Activated CD8-positive, alpha-beta T cell treated with anti-CD3 and anti-CD28 coated beads for 36 hours (primary cell): ENCODE measurements around the gene TARBP2. TPM values are rescaled to one million over a fixed set of nuclear protein-coding genes. Genes with fewer than 3 reads are reported as not detected.
A peak's percentile ranks its signal among the peaks of the same experiment; 100 is the strongest.

ENCODE experiments used
- ATAC-seq: fragments of 200-7000 bp; cut with Tn5 transposase; one replicate; pipeline ENCODE4 v1.10.0; 2021; ENCODE audit warnings: mild to moderate bottlenecking, moderate library complexity
- CTCF ChIA-PET: fragments of 350-600 bp; sonication (Branson Sonifier 250); formaldehyde crosslinking; loops from one replicate; lab custom pipeline; 2021; ENCODE audit warnings: antibody characterized with exemption; lab: Charles Lee
- POLR2A ChIA-PET: fragments of 350-600 bp; sonication (Branson Sonifier 250); formaldehyde crosslinking; loops from one replicate; lab custom pipeline; 2021; ENCODE audit warnings: antibody characterized with exemption; lab: Charles Lee
- DNase-seq: peaks from one replicate; pipeline ENCODE4 v3.0.0-alpha.2; 2020
- H3K27ac Mint-ChIP-seq: one replicate; pipeline ENCODE4 v1.8.0; 2021; ENCODE audit warnings: mild to moderate bottlenecking, mixed read lengths
- H3K27me3 Mint-ChIP-seq: one replicate; pipeline ENCODE4 v1.8.0; 2021; ENCODE audit warnings: mixed read lengths
- H3K36me3 Mint-ChIP-seq: one replicate; pipeline ENCODE4 v1.8.0; 2021; ENCODE audit warnings: low read depth, mixed read lengths
- H3K4me1 Mint-ChIP-seq: one replicate; pipeline ENCODE4 v1.8.0; 2021; ENCODE audit warnings: low read depth, mixed read lengths
- H3K4me3 Mint-ChIP-seq: one replicate; pipeline ENCODE4 v1.8.0; 2021; ENCODE audit warnings: mild to moderate bottlenecking, moderate library complexity, mixed read lengths
- H3K9me3 Mint-ChIP-seq: one replicate; pipeline ENCODE4 v1.8.0; 2021; ENCODE audit warnings: mixed read lengths
- intact Hi-C: fragments of 100-400 bp; cut with micrococcal nuclease; formaldehyde crosslinking; loops from one replicate; pipeline ENCODE4 v1.10.0; 2022
- total RNA-seq, 2 experiments: library from RNA; stranded (reverse); gene quantifications; one replicate each; pipeline ENCODE4 v1.2.3, GENCODE V29; 2021
- TF ChIP-seq, protein P1 (sequence below): fragments of 200-600 bp; IDR thresholded peaks from one replicate; pipeline ENCODE4 v1.8.0; 2022; ENCODE audit warnings: antibody characterized with exemption, mild to moderate bottlenecking

Gene TARBP2
- total RNA-seq, 2 experiments from 2014 or later: 32.0 to 33.3 TPM

DNA sequence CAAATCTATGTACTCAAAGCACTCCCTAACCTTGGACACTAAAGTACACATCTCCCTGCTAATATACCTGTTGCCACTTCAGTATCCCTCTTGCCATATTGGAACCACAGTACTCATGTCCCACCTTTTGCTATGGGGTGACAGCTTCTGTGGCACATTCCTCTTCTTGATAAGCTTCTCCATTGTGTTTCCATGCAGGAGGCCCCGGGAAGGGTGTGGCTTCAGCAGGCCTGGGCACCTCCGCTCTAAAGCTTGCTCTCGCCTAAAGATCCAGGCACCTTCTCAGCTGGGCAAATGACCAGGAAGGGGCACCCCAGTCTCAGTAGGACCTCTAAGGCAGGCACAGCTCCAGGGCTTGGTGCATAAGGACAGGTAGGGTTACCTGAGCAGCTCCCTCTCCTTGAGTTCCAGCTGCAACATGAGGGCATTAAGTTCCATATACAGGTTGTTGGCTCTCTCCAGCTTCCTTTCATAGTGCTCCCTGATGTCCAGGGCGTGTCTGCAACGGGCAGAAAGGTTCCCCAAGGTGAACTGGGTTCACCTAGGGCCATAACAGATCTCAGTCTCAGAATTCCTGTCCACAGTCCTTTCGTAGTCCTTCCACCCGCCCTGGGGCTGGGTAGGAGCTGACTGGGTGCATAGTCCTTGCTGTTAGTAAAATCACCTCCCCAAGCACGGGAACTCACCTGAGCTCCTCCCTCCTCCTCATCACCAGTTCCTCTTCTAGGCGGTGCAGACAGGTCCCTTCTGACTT lies 17.7 kb upstream of the TARBP2 start:
- no peak overlapping the region for H3K4me3 Mint-ChIP-seq
- H3K9me3 Mint-ChIP-seq: no peaks in the 10 kb centered on the region
- no peaks in the 10 kb centered on the region for H3K27me3 Mint-ChIP-seq
- no peak for ATAC-seq
- TF ChIP-seq, protein P1, sequence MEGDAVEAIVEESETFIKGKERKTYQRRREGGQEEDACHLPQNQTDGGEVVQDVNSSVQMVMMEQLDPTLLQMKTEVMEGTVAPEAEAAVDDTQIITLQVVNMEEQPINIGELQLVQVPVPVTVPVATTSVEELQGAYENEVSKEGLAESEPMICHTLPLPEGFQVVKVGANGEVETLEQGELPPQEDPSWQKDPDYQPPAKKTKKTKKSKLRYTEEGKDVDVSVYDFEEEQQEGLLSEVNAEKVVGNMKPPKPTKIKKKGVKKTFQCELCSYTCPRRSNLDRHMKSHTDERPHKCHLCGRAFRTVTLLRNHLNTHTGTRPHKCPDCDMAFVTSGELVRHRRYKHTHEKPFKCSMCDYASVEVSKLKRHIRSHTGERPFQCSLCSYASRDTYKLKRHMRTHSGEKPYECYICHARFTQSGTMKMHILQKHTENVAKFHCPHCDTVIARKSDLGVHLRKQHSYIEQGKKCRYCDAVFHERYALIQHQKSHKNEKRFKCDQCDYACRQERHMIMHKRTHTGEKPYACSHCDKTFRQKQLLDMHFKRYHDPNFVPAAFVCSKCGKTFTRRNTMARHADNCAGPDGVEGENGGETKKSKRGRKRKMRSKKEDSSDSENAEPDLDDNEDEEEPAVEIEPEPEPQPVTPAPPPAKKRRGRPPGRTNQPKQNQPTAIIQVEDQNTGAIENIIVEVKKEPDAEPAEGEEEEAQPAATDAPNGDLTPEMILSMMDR: no peak
- POLR2A ChIA-PET: interaction anchor here (0.6 to 54.1 kb wide), 4 partner anchors 4 to 270 kb away, joined by 3 to 1494 read pairs (median 748); partner anchors contain the start of genes MAP3K12, NPFF, PCBP2 and TARBP2
- CTCF ChIA-PET: interaction anchor here (0.8 to 1.7 kb wide), 3 partner anchors 8 to 31 kb away, joined by 3 to 9 read pairs (median 6); no protein-coding TSS in a partner anchor
- H3K4me1 Mint-ChIP-seq: peaks cover 19% of the 10 kb centered on the region
- no peak overlapping the region for H3K27ac Mint-ChIP-seq
- intact Hi-C loops: no loop called here
- no peak for DNase-seq
- H3K36me3 Mint-ChIP-seq: peaks cover 35% of the 10 kb centered on the region

DNA sequence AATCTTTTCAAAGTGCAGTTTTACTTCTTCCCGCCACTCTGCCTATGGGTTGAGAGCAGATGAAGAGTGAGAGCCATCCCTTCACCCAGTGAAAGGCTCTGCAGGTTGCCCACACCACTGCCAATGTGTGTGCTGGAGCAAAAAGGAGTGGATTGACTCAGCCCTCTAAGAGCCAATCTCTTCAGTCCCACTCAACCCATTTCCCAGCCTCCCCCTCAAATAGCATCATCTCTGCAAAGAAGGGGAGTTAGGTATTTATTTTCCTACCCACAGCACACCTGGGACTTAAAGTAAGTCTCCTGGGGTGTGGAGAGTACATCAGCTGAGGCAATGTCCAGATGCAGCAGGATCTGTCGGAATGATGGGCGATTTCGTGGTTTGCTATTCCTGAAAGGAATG lies 17.1 kb upstream of the TARBP2 start:
- Mint-ChIP-seq H3K4me1 (peaks cover 17% of the 10 kb centered on the region), H3K4me3 (no peak overlapping the region), H3K27me3 (no peaks in the 10 kb centered on the region), H3K27ac (peak overlapping the region; percentile 10), H3K36me3 (peaks cover 32% of the 10 kb centered on the region), H3K9me3 (no peaks in the 10 kb centered on the region)
- POLR2A ChIA-PET: interaction anchor here (0.6 to 54.1 kb wide), 3 partner anchors 3 to 270 kb away, joined by 3 to 1494 read pairs (median 1494); partner anchors contain the start of genes MAP3K12, NPFF, PCBP2 and TARBP2
- ATAC-seq (peak; percentile 31), DNase-seq (no peak)
- TF ChIP-seq, protein P1: no peak
- intact Hi-C loops: no loop called here
- CTCF ChIA-PET: interaction anchor here (0.8 kb wide), 1 partner anchor 9 kb away, joined by 6 read pairs; no protein-coding TSS in a partner anchor

DNA sequence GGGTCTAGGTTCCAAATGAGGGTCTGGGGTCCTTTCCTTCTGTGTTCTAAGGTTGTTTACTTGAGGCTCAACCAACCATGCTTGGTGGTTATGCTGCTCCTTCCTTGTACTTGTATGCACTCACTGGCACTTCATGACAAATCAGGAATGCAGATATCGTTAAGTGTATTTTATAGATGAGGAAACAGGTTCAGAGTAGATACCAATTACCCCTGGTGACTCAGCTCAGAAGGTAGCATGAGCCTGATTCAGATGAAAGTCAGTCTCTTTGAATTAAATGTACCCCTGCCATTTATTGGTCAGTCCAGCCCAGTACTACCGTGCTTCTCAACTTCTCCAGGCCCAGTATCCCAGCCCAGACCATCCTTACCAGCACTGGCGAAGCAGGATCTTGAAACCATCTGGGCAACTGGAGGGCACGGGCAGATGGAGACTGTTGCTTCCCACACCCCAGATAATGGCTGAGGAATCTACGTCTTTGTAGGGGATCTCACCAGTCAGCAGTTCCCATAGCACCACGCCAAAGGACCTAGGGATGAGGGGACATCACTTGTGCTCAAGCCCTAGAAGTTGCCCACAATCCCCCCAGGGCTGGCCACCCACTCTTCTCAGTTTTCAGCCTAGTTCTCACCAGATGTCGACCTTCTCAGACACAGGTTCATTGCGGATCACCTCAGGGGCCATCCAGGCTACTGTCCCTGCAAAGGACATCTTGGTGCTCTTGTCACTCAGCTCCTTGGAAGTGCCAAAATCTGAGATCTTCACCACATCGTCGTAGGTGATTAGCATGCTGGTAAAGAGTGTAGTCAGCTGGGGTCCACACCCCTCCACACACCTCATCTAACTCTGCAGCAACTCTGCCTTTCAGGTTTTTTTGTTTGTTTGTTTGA lies 16.2 kb upstream of the TARBP2 start:
- Mint-ChIP-seq H3K36me3 (peaks cover 25% of the 10 kb centered on the region), H3K4me3 (no peak overlapping the region), H3K4me1 (peaks cover 16% of the 10 kb centered on the region), H3K27ac (peak overlapping the region; percentile 18), H3K27me3 (no peaks in the 10 kb centered on the region), H3K9me3 (no peaks in the 10 kb centered on the region)
- intact Hi-C loops: no loop called here
- POLR2A ChIA-PET: interaction anchor here (43.3 to 54.1 kb wide), 2 partner anchors 2 to 17 kb away, joined by 1494 read pairs; partner anchors contain the start of genes MAP3K12, NPFF, PCBP2 and TARBP2
- TF ChIP-seq, protein P1: no peak
- CTCF ChIA-PET: interaction anchor here (2.0 kb wide), 1 partner anchor 8 kb away, joined by 5 read pairs; no protein-coding TSS in a partner anchor
- ATAC-seq (no peak), DNase-seq (no peak)

DNA sequence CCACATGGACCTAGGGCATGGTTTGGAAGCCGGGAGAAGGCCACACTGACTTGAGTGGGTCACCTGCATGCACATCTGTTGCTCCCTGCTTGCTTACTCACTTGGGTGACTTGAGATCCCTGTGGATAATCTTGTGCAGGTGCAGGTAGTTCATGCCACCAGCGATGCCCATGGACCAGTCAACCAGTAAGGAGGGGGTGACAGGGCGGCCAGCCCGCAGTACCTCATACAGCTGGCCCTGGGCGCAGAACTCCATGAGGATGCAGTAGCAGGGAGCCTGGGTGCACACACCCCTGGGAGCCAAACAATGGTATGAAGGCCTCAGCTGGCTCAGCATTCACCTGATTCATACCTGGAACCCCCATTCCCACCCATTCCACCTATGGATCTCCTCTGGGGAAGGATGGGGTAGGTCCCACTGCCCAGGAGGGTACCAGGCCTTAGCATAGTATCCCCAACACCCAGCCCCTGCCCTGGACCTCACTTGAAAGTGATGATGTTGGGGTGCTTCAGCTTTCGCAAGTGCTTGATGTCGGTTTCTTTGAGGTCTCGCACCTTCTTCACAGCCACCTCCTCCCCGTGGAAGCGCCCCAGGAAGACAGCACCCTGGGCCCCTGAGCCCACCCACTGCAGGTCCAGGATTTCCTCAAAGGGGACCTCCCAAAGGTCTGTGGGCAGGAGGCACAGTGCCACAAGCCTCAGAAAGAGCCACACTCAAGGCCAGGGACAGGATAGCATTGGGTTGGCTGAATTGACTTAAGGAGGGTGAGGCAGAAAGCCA lies 14.9 kb upstream of the TARBP2 start:
- H3K9me3 Mint-ChIP-seq: no peaks in the 10 kb centered on the region
- H3K36me3 Mint-ChIP-seq: peaks cover 20% of the 10 kb centered on the region
- TF ChIP-seq, protein P1: no peak
- CTCF ChIA-PET: interaction anchor here (2.0 kb wide), 1 partner anchor 9 kb away, joined by 5 read pairs; no protein-coding TSS in a partner anchor
- POLR2A ChIA-PET: interaction anchor here (43.3 to 54.1 kb wide), 2 partner anchors 1 to 19 kb away, joined by 1494 read pairs; partner anchors contain the start of genes MAP3K12, NPFF, PCBP2 and TARBP2
- no peak overlapping the region for H3K4me3 Mint-ChIP-seq
- H3K27me3 Mint-ChIP-seq: no peaks in the 10 kb centered on the region
- no peak for DNase-seq
- no peak for ATAC-seq
- H3K27ac Mint-ChIP-seq: peak overlapping the region; percentile 57
- peaks cover 16% of the 10 kb centered on the region for H3K4me1 Mint-ChIP-seq
- intact Hi-C loops: no loop called here
